Parathyroid adenoma (tissue), 2 donors: ENCODE measurements around the gene MOCS3.

ENCODE experiments used
- H2AFZ ChIP-seq: fragments of 300-600 bp; sonication (generic); one replicate; pipeline ENCODE4 v1.7.0; 2017; ENCODE audit warnings: antibody characterized with exemption, mild to moderate bottlenecking
- H3K27ac ChIP-seq: fragments of 300-600 bp; sonication (generic); one replicate; pipeline ENCODE4 v1.7.0; 2017
- H3K27me3 ChIP-seq: fragments of 300-600 bp; sonication (generic); one replicate; pipeline ENCODE4 v1.7.0; 2017; ENCODE audit warnings: low read length; ENCODE audit not compliant: control insufficient read depth, insufficient read depth
- H3K36me3 ChIP-seq: fragments of 300-600 bp; sonication (generic); one replicate; pipeline ENCODE4 v1.7.0; 2017; ENCODE audit warnings: low read length; ENCODE audit not compliant: control insufficient read depth, insufficient read depth
- H3K4me1 ChIP-seq: fragments of 300-600 bp; sonication (generic); one replicate; pipeline ENCODE4 v1.7.0; 2017; ENCODE audit warnings: control low read depth
- H3K4me2 ChIP-seq: fragments of 300-600 bp; sonication (generic); one replicate; pipeline ENCODE4 v1.7.0; 2017; ENCODE audit warnings: low read length
- H3K4me3 ChIP-seq: fragments of 300-600 bp; sonication (generic); one replicate; pipeline ENCODE4 v1.7.0; 2017; ENCODE audit warnings: low read depth, low read length
- H3K79me2 ChIP-seq: fragments of 300-600 bp; sonication (generic); one replicate; pipeline ENCODE4 v1.7.0; 2017; ENCODE audit warnings: control low read depth
- H3K9ac ChIP-seq: fragments of 300-600 bp; sonication (generic); one replicate; pipeline ENCODE4 v1.7.0; 2017; ENCODE audit warnings: mild to moderate bottlenecking
- H3K9me3 ChIP-seq: fragments of 300-600 bp; sonication (generic); one replicate; pipeline ENCODE4 v1.7.0; 2017; ENCODE audit warnings: low read length; ENCODE audit not compliant: control insufficient read depth
- CTCF ChIP-seq: fragments of 300-600 bp; sonication (generic); IDR thresholded peaks from one replicate; pipeline ENCODE4 v1.7.0; 2017; ENCODE audit warnings: antibody characterized with exemption, mild to moderate bottlenecking
- donor health status: primary hyperparathyroidism.

The MOCS3 gene

GRCh38 chr20:50919567-50919966 lies 39.1 kb upstream of the MOCS3 start:
- Histone ChIP-seq H3K27me3 (no peaks in the 10 kb centered on the region), H3K4me2 (no peak overlapping the region), H3K79me2 (peaks cover 36% of the 10 kb centered on the region), H3K9ac (no peak overlapping the region), H3K36me3 (no peaks in the 10 kb centered on the region), H3K27ac (no peak overlapping the region), H2AFZ (no peak overlapping the region), H3K4me3 (no peak overlapping the region), H3K9me3 (no peaks in the 10 kb centered on the region), H3K4me1 (peaks cover 31% of the 10 kb centered on the region)
- TF ChIP-seq CTCF, result no peak

GRCh38 chr20:50920997-50921396 lies 37.6 kb upstream of the MOCS3 start:
- Histone ChIP-seq H3K9me3 (no peaks in the 10 kb centered on the region), H3K36me3 (no peaks in the 10 kb centered on the region), H3K27me3 (no peaks in the 10 kb centered on the region), H3K4me2 (peak overlapping the region; percentile 10), H3K4me3 (no peak overlapping the region), H3K4me1 (peaks cover 34% of the 10 kb centered on the region), H3K79me2 (peaks cover 39% of the 10 kb centered on the region), H3K27ac (no peak overlapping the region), H2AFZ (no peak overlapping the region), H3K9ac (no peak overlapping the region)
- TF ChIP-seq CTCF, result no peak

GRCh38 chr20:50921803-50922501 lies 36.7 kb upstream of the MOCS3 start:
- TF ChIP-seq CTCF, result no peak
- Histone ChIP-seq H3K9me3 (no peaks in the 10 kb centered on the region), H3K4me2 (no peak overlapping the region), H2AFZ (no peak overlapping the region), H3K9ac (no peak overlapping the region), H3K27me3 (no peaks in the 10 kb centered on the region), H3K4me1 (peaks cover 36% of the 10 kb centered on the region), H3K79me2 (peaks cover 40% of the 10 kb centered on the region), H3K4me3 (no peak overlapping the region), H3K36me3 (no peaks in the 10 kb centered on the region), H3K27ac (no peak overlapping the region)

- H2AFZ ChIP-seq, result no peak overlapping the region
- H3K79me2 ChIP-seq, result peaks cover 53% of the 10 kb centered on the region
- H3K27me3 ChIP-seq, result no peaks in the 10 kb centered on the region
- no peak overlapping the region for H3K4me3 ChIP-seq
- H3K9me3 ChIP-seq, result no peaks in the 10 kb centered on the region
- H3K27ac ChIP-seq, result no peak overlapping the region
- no peak overlapping the region for H3K9ac ChIP-seq
- no peak for TF ChIP-seq CTCF
- peaks cover 30% of the 10 kb centered on the region for H3K4me1 ChIP-seq
- no peaks in the 10 kb centered on the region for H3K36me3 ChIP-seq
- peak overlapping the region; percentile 20 for H3K4me2 ChIP-seq
Measured at GRCh38 chr20:50924261-50924920, 34.2 kb upstream of the MOCS3 start.
